DND-41 (cell line): ENCODE data around the gene C1orf35.

Experiments
- ATAC-seq: fragments of 200-7000 bp; cut with Tn5 transposase; 3 replicates; pipeline ENCODE4 v1.9.1; 2021; ENCODE audit warnings: low read depth; ENCODE audit not compliant: insufficient read depth
- DNase-seq: peaks from one replicate; pipeline ENCODE4 v3.0.0-alpha.2; 2020
- H2AFZ ChIP-seq: 2 replicates; pipeline ENCODE4 v1.6.0; 2012; ENCODE audit warnings: low read depth, low read length
- H3K27ac ChIP-seq: 2 replicates; pipeline ENCODE4 v1.5.1; 2012; ENCODE audit warnings: low read length, inconsistent platforms
- H3K27me3 ChIP-seq: fragments of 200-600 bp; sonication (generic); 2 replicates; pipeline ENCODE4 v1.6.0; 2012; ENCODE audit warnings: low read length, mild to moderate bottlenecking, inconsistent platforms; ENCODE audit not compliant: insufficient read depth, poor library complexity
- H3K36me3 ChIP-seq: 2 replicates; pipeline ENCODE4 v1.5.1; 2012; ENCODE audit warnings: low read length, inconsistent platforms; ENCODE audit not compliant: insufficient read depth
- H3K4me1 ChIP-seq: 2 replicates; pipeline ENCODE4 v1.5.1; 2012; ENCODE audit warnings: mild to moderate bottlenecking, low read length; ENCODE audit not compliant: insufficient read depth
- H3K4me2 ChIP-seq: 2 replicates; pipeline ENCODE4 v1.6.0; 2012; ENCODE audit warnings: mild to moderate bottlenecking, moderate library complexity, low read length, inconsistent platforms; ENCODE audit not compliant: insufficient read depth
- H3K4me3 ChIP-seq, 2 experiments: fragments of 200-600 bp in 1 of 2; shearing (Covaris generic) in 1 of 2; 2 replicates each; pipeline ENCODE4 v1.5.1; 2012 to 2016; ENCODE audit warnings: inconsistent platforms in 2 of 2, low read length in 2 of 2, mild to moderate bottlenecking in 2 of 2, low read depth in 1 of 2, moderate library complexity in 1 of 2
- H3K79me2 ChIP-seq: 2 replicates; pipeline ENCODE4 v1.6.0; 2012; ENCODE audit warnings: low read length, inconsistent platforms; ENCODE audit not compliant: insufficient read depth
- H3K9ac ChIP-seq: 2 replicates; pipeline ENCODE4 v1.6.0; 2012; ENCODE audit warnings: low read depth, mild to moderate bottlenecking, inconsistent platforms, low read length, moderate library complexity
- H3K9me3 ChIP-seq: 2 replicates; pipeline ENCODE4 v1.5.1; 2012; ENCODE audit warnings: low read length, moderate library complexity, mild to moderate bottlenecking, inconsistent platforms; ENCODE audit not compliant: insufficient read depth, severe bottlenecking
- H4K20me1 ChIP-seq: 2 replicates; pipeline ENCODE4 v1.6.0; 2012; ENCODE audit warnings: low read length; ENCODE audit not compliant: insufficient read depth
- EZH2 ChIP-seq: IDR thresholded peaks from 3 replicates; pipeline ENCODE4 v1.6.1; 2012; ENCODE audit warnings: borderline replicate concordance, low read depth, mild to moderate bottlenecking, moderate library complexity, low read length, inconsistent platforms; ENCODE audit not compliant: severe bottlenecking
- TF ChIP-seq, protein P1 (sequence below): IDR thresholded peaks from 2 replicates; pipeline ENCODE4 v1.5.1; 2012; ENCODE audit warnings: borderline replicate concordance, low read length, moderate library complexity, mild to moderate bottlenecking; ENCODE audit not compliant: poor library complexity, severe bottlenecking; ENCODE audit errors: extremely low read depth

C1orf35 gene

GRCh38 chr1:228088586-228089498 lies 14.3 kb downstream of the C1orf35 start:
- H3K4me3 ChIP-seq, result no peak overlapping the region
- TF ChIP-seq, protein P1, sequence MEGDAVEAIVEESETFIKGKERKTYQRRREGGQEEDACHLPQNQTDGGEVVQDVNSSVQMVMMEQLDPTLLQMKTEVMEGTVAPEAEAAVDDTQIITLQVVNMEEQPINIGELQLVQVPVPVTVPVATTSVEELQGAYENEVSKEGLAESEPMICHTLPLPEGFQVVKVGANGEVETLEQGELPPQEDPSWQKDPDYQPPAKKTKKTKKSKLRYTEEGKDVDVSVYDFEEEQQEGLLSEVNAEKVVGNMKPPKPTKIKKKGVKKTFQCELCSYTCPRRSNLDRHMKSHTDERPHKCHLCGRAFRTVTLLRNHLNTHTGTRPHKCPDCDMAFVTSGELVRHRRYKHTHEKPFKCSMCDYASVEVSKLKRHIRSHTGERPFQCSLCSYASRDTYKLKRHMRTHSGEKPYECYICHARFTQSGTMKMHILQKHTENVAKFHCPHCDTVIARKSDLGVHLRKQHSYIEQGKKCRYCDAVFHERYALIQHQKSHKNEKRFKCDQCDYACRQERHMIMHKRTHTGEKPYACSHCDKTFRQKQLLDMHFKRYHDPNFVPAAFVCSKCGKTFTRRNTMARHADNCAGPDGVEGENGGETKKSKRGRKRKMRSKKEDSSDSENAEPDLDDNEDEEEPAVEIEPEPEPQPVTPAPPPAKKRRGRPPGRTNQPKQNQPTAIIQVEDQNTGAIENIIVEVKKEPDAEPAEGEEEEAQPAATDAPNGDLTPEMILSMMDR, result no peak
- H3K27me3 ChIP-seq, result no peaks in the 10 kb centered on the region
- no peak overlapping the region for H3K27ac ChIP-seq
- DNase-seq, result no peak
- no peak overlapping the region for H2AFZ ChIP-seq
- H3K36me3 ChIP-seq, result peaks cover 93% of the 10 kb centered on the region
- no peak overlapping the region for H3K4me2 ChIP-seq
- H3K9me3 ChIP-seq, result peaks cover 19% of the 10 kb centered on the region
- H3K4me1 ChIP-seq, result peaks cover 37% of the 10 kb centered on the region
- H3K9ac ChIP-seq, result no peak overlapping the region
- peaks cover 100% of the 10 kb centered on the region for H3K79me2 ChIP-seq
- ATAC-seq, result no peak
- peaks cover 95% of the 10 kb centered on the region for H4K20me1 ChIP-seq

DNA sequence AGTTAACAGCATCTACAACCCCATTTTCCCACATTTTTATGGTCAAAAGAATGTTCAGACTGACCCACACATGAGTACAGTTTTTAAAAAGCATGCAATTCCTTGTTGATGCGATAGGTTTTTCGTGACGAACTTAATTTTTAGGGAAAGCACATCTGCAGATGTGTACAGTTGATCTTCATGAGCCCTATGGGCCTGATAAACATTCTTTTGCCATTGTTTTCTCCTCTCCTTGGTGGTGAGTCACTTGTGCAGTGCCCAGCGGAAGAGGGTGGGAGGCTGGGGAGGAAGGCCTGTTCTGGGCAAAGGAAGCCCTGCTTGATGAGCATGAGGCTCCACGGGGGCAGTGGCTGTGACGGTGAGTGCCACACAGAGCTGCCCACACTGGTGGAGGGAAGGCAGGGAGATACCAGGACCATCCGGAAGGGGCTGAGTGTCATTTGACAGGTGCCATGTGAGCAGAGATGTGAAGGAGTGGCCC lies 15.3 kb downstream of the C1orf35 start:
- Histone ChIP-seq H4K20me1 (peaks cover 98% of the 10 kb centered on the region), H3K4me3 (no peak overlapping the region), H3K36me3 (peaks cover 95% of the 10 kb centered on the region), H3K27ac (no peak overlapping the region), H3K9ac (no peak overlapping the region), H3K4me2 (peak overlapping the region; percentile 15; the same call in 1 of the 2 replicates), H3K9me3 (peaks cover 10% of the 10 kb centered on the region), H2AFZ (no peak overlapping the region), H3K27me3 (no peaks in the 10 kb centered on the region), H3K79me2 (peaks cover 100% of the 10 kb centered on the region), H3K4me1 (peaks cover 40% of the 10 kb centered on the region)
- TF ChIP-seq, protein P1, result no peak
- no peak for TF ChIP-seq EZH2
- no peak for DNase-seq
- ATAC-seq, result no peak

GRCh38 chr1:228085287-228085951 lies 17.7 kb downstream of the C1orf35 start:
- Histone ChIP-seq H3K4me3 (peak overlapping the region in 1 of 2 experiments; percentile 98; a peak in 1 of 4 replicates), H3K4me1 (peaks cover 50% of the 10 kb centered on the region), H3K4me2 (peak overlapping the region; percentile 87), H2AFZ (no peak overlapping the region), H3K9me3 (no peaks in the 10 kb centered on the region), H3K79me2 (peaks cover 97% of the 10 kb centered on the region), H3K36me3 (peaks cover 73% of the 10 kb centered on the region), H3K27ac (0 out of 2 replicates have a peak overlapping the region, but pooled peaks have one; percentile 0), H4K20me1 (peaks cover 82% of the 10 kb centered on the region), H3K9ac (0 out of 2 replicates have a peak overlapping the region, but pooled peaks have one; percentile 98), H3K27me3 (no peaks in the 10 kb centered on the region)
- no peak for TF ChIP-seq EZH2
- TF ChIP-seq, protein P1, result no peak
- no peak for DNase-seq
- no peak for ATAC-seq
